HL-60 (cell line): ENCODE data around the gene FKRP.

ENCODE experiments used
- DNase-seq, 2 experiments: peaks; one replicate each; pipeline ENCODE4 v3.0.0-alpha.2; 2010 to 2020; ENCODE audit warnings: low read depth in 1 of 2, low spot score in 1 of 2
- H3K27ac ChIP-seq: fragments of 250-450 bp; sonication (Bioruptor Pico); replicated peaks from 2 replicates; pipeline ENCODE4 v1.5.1; 2020; ENCODE audit warnings: mild to moderate bottlenecking, moderate library complexity
- H3K27me3 ChIP-seq: fragments of 250-450 bp; sonication (Bioruptor Pico); 2 replicates; pipeline ENCODE4 v1.5.1; 2021; ENCODE audit warnings: mild to moderate bottlenecking, moderate library complexity; ENCODE audit not compliant: insufficient read depth, poor library complexity, severe bottlenecking
- H3K4me3 ChIP-seq: replicated peaks from 2 replicates; pipeline ENCODE4 v1.5.1; 2011; ENCODE audit warnings: mild to moderate bottlenecking, control low read depth, low read length; ENCODE audit not compliant: insufficient read depth
- GABPA ChIP-seq: IDR thresholded peaks from 2 replicates; pipeline ENCODE4 v1.6.1; 2012; ENCODE audit warnings: low read depth
- POLR2AphosphoS5 ChIP-seq: IDR thresholded peaks from 2 replicates; pipeline ENCODE4 v1.6.1; 2012; ENCODE audit warnings: low read depth
- SPI1 ChIP-seq: IDR thresholded peaks from 2 replicates; pipeline ENCODE4 v1.6.1; 2012; ENCODE audit warnings: low read depth, mild to moderate bottlenecking, borderline replicate concordance
- TF ChIP-seq, protein P1 (sequence below): IDR thresholded peaks from 2 replicates; pipeline ENCODE4 v1.6.1; 2012; ENCODE audit warnings: low read depth; ENCODE audit not compliant: insufficient replicate concordance
- TF ChIP-seq, protein P2 (sequence below): IDR thresholded peaks from one replicate; pipeline ENCODE4 v1.5.1; 2011; ENCODE audit warnings: low read length, control low read depth, inconsistent platforms; ENCODE audit not compliant: insufficient read depth

Gene FKRP

DNA sequence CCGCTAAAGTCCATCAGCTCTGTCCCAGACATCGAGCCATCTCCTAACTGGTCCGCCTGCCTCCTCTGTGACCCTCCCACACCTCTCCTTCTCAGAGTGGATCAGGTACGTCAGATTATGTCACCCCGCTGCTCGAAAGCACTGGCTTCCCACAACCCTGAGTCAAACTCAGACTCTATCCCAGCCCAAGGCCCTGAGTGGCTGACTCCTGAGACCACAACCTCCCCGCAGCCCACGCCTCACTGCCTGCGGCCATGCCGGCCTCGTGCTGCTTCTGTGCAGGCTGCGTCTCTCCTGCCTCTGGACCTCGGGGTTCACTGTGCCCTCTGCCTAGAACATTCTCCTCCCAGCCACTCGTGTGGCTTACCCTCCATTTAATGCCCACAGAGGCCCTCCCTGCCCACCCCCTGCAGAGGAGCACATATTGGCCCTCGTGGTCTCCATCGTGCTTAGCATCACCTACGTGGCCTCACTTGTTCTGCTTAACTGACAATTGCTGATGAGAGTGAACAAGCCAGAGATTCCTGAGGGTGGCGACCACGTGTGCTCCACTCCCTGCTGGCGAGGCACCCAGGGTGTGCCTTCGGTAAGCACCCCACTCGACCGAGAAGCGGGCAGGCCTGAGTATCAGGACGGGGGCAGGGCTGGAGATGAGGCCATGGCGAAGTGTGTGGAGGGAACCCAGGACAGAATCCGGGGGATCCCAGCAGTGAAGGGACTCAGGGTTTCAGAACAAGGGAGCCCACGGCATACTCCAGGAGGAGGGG is 13.5 kb upstream of the FKRP start:
- Histone ChIP-seq H3K27me3 (no peaks in the 10 kb centered on the region), H3K27ac (peak overlapping the region; percentile 61; the same call in 1 of the 2 replicates), H3K4me3 (no peak overlapping the region)
- TF ChIP-seq, protein P1, sequence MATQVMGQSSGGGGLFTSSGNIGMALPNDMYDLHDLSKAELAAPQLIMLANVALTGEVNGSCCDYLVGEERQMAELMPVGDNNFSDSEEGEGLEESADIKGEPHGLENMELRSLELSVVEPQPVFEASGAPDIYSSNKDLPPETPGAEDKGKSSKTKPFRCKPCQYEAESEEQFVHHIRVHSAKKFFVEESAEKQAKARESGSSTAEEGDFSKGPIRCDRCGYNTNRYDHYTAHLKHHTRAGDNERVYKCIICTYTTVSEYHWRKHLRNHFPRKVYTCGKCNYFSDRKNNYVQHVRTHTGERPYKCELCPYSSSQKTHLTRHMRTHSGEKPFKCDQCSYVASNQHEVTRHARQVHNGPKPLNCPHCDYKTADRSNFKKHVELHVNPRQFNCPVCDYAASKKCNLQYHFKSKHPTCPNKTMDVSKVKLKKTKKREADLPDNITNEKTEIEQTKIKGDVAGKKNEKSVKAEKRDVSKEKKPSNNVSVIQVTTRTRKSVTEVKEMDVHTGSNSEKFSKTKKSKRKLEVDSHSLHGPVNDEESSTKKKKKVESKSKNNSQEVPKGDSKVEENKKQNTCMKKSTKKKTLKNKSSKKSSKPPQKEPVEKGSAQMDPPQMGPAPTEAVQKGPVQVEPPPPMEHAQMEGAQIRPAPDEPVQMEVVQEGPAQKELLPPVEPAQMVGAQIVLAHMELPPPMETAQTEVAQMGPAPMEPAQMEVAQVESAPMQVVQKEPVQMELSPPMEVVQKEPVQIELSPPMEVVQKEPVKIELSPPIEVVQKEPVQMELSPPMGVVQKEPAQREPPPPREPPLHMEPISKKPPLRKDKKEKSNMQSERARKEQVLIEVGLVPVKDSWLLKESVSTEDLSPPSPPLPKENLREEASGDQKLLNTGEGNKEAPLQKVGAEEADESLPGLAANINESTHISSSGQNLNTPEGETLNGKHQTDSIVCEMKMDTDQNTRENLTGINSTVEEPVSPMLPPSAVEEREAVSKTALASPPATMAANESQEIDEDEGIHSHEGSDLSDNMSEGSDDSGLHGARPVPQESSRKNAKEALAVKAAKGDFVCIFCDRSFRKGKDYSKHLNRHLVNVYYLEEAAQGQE, result no peak
- no peak for TF ChIP-seq GABPA
- TF ChIP-seq, protein P2, sequence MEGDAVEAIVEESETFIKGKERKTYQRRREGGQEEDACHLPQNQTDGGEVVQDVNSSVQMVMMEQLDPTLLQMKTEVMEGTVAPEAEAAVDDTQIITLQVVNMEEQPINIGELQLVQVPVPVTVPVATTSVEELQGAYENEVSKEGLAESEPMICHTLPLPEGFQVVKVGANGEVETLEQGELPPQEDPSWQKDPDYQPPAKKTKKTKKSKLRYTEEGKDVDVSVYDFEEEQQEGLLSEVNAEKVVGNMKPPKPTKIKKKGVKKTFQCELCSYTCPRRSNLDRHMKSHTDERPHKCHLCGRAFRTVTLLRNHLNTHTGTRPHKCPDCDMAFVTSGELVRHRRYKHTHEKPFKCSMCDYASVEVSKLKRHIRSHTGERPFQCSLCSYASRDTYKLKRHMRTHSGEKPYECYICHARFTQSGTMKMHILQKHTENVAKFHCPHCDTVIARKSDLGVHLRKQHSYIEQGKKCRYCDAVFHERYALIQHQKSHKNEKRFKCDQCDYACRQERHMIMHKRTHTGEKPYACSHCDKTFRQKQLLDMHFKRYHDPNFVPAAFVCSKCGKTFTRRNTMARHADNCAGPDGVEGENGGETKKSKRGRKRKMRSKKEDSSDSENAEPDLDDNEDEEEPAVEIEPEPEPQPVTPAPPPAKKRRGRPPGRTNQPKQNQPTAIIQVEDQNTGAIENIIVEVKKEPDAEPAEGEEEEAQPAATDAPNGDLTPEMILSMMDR, result no peak
- no peak for DNase-seq

DNA sequence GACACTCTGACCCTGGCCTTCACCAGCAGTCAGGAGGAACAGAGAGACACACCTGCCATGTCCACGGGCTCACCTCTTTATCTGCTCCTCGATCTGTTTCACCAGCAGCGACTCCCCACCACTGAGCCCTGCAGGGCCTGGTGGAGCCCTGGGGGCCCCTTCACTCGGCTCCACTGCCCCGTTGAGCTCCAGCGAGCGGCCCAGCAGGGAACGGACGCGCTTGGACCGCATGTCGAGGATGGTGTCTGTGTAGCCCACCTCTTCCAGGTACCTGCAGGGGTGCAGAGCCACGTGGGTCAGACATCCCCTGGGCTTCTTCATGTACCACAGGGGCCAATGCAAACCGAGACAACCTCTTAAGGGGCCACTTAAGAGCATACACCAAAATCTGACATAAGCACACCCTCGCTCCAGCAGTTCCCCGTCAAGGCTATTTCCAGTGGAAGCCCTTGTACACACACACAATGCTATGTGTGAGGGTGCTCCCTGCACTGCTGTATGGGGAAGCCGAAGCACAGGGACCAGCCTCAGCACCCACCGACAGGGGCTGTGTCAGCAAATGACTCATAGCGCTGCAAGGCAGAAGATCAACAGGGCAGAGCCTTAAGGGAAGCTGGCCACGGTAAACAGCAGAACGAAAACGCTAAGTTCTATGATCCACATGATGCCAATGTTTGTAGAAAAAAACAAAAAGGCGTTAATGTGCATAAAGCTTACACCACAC is 12.7 kb upstream of the FKRP start:
- Histone ChIP-seq H3K27me3 (no peaks in the 10 kb centered on the region), H3K27ac (peak overlapping the region; percentile 61), H3K4me3 (no peak overlapping the region)
- peak in 1 of 2 experiments; percentile 92 for DNase-seq
- peak; percentile 14; the same call in 1 of the 2 replicates for TF ChIP-seq SPI1
- TF ChIP-seq, protein P2, result no peak

DNA sequence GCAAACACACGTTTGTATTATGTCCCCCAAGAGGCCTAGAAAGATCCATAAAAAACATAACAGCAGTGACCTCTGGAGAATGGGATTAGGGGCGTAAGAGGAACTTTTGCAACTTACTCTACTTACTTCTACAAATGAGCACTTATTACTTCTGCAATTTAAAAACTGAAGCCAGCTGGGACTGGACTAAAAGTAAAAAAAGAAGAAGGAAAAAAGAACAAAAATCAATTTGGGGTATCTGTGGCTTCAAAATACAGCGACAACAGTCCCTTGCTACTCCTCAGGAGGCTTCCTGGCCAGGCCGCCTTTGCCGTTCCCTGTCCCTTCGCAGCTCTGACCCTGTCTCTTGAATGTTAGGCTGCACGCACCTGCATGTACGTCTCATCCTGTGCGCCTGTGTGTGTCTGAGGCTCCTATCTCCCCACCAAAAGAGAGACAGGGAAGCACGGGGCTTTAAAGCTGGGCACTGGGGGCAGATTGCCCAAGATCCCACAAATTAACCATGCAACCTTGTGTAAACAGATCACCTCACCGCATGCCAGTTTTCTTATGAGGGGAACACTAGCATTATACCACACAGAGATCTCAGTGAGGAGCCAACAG is 12.1 kb upstream of the FKRP start:
- Histone ChIP-seq H3K27ac (peak overlapping the region; percentile 61), H3K4me3 (no peak overlapping the region), H3K27me3 (no peaks in the 10 kb centered on the region)
- peak in 1 of 2 experiments; percentile 73 for DNase-seq
- TF ChIP-seq SPI1, result no peak
- TF ChIP-seq POLR2AphosphoS5, result no peak; the same call in 1 of the 2 replicates
- TF ChIP-seq GABPA, result no peak
- TF ChIP-seq, protein P1, result no peak
- TF ChIP-seq, protein P2, result no peak
